Fibroblast of peridontal ligament (primary cell): ENCODE data around the gene LAMTOR4.
"Not testable (repeated sequence)": the region's sequence is repeated elsewhere in the genome, so short reads cannot be mapped to it uniquely, and the experiment has no call there.

Source experiments
- DNase-seq: peaks from one replicate; pipeline ENCODE4 v3.0.0-alpha.2; 2010; ENCODE audit errors: extremely low read depth

Gene LAMTOR4

GRCh38 chr7:100171087-100171681 is 22.5 kb downstream of the LAMTOR4 start:
- DNase-seq, result no peak

- DNase-seq, result no peak
These were observed 23.1 kb downstream of the LAMTOR4 start for GRCh38 chr7:100171840-100172239.

GRCh38 chr7:100173806-100174495 is 25.2 kb downstream of the LAMTOR4 start:
- no peak for DNase-seq

- no peak for DNase-seq
These were observed 25.9 kb downstream of the LAMTOR4 start for GRCh38 chr7:100174582-100174981.

GRCh38 chr7:100175296-100175935 is 26.7 kb downstream of the LAMTOR4 start:
- no peak for DNase-seq

- no peak for DNase-seq
These were observed 27.7 kb downstream of the LAMTOR4 start for GRCh38 chr7:100176096-100177044.

GRCh38 chr7:100177045-100178001 is 28.6 kb downstream of the LAMTOR4 start, which contains the start of the genes GPC2 and STAG3:
TSS of gene GPC2 (minus strand) at chr7:100177381. CDS start at chr7:100177199, 182 bp downstream.
TSS of gene STAG3 (plus strand) at chr7:100177918. CDS start at chr7:100180557, 2,639 bp downstream.
- peak; percentile 95 for DNase-seq

GRCh38 chr7:100180084-100180483 is 31.4 kb downstream of the LAMTOR4 start:
- DNase-seq, result not testable (repeated sequence)

- not testable (repeated sequence) for DNase-seq
These were observed 33.9 kb downstream of the LAMTOR4 start for GRCh38 chr7:100182616-100183015.

GRCh38 chr7:100183090-100183489 is 34.4 kb downstream of the LAMTOR4 start:
- DNase-seq, result not testable (repeated sequence)

- no peak for DNase-seq
These were observed 37.0 kb downstream of the LAMTOR4 start for GRCh38 chr7:100185726-100186125.

GRCh38 chr7:100189061-100189460 is 40.3 kb downstream of the LAMTOR4 start:
- no peak for DNase-seq

GRCh38 chr7:100190048-100190711 is 41.5 kb downstream of the LAMTOR4 start:
- peak; percentile 73 for DNase-seq

GRCh38 chr7:100191775-100192174 is 43.1 kb downstream of the LAMTOR4 start:
- peak; percentile 47 for DNase-seq

- DNase-seq, result not testable (repeated sequence)
These were observed 43.7 kb downstream of the LAMTOR4 start for GRCh38 chr7:100192281-100192862.

GRCh38 chr7:100192969-100193368 is 44.3 kb downstream of the LAMTOR4 start:
- DNase-seq, result no peak

GRCh38 chr7:100195222-100195621 is 46.5 kb downstream of the LAMTOR4 start:
- DNase-seq, result no peak

- not testable (repeated sequence) for DNase-seq
These were observed 47.2 kb downstream of the LAMTOR4 start for GRCh38 chr7:100195901-100196322.

GRCh38 chr7:100198266-100198665 is 49.5 kb downstream of the LAMTOR4 start:
- DNase-seq, result no peak
